ENCODE results near the gene DLEC1. TPM values are rescaled to one million over a fixed set of nuclear protein-coding genes. Genes with fewer than 3 reads are reported as not detected.

DLEC1 gene
- total RNA-seq, 4 donors from 2014 or later, result 3.7 to 96.0 (median 7.1) TPM

DNA sequence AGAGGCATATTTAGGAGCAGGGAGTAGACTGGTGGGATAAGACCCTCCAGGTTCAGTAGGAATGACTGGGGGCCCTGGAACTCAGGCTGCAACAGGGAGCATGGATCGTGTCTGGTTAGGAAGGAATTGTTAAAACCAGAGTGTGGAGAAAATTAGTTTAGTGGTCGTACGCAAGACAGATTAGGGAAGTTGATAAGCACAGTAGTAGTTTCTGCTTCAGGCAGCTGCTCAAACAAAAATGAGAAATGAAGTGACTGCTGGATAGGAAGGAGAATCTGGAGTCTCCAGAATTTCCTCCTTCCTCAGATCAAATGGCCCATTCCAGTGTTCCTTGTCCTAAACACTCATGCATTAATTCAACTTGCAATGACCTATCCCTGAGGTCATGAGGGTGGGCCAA is 110.7 kb downstream of the DLEC1 start:
- no peaks in the 10 kb centered on the region for H3K4me1 ChIP-seq
- no peak overlapping the region for H3K4me3 ChIP-seq
- no peaks in the 10 kb centered on the region for H3K27me3 ChIP-seq
- DNase-seq (ENCODE audit: low spot score in 2 of 2), result no peak
- H3K9me3 ChIP-seq, result peaks cover 0 to 17% (median 0%) of the 10 kb centered on the region in 4 donors
- 60 to 69% methylated on average over 3 of the region's 3 CpGs for WGBS, 2 donors
- TF ChIP-seq CTCF (IDR thresholded peaks at IDR 0.05) (no peak), EP300 (IDR thresholded peaks at IDR 0.05) (no peak), POLR2A (IDR thresholded peaks at IDR 0.05) (no peak)
- peak overlapping the region in 1 of 4 donors; percentile 60 for H3K27ac ChIP-seq
- H3K36me3 ChIP-seq, result no peaks in the 10 kb centered on the region

DNA sequence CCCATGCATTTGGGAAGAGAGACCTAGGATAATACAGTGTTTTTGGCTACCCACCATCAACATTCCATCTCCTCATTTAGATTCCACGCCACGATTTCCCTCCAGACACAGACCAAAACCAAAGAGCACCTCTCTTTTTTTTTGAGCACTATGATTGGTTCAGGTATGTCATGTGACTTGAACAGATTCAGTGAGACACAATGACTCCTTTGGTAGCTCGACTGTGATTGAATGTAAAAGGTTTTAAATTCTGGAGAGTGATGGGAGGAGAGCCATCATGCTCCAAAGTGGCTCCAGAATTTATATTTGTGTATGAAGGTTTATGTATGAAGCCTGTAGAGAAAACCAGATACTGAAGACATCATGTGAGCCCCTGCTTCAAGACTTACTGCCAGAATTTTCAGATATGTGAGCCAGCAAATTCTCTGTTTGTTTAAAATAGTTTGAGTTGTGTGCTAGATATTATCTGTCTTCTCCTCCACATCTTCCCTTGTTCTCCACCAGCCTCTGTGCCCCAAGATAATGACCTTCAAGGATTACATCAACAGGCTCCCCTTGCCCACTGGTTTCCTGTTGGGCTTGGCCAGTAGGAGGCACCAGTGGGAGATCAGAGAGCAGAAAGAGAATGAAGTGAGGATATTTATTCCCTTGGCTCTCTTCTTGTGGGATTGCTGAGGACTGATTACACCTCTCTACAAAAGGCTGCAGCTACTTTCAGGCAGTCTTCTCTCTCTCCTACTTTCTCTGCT is 111.9 kb downstream of the DLEC1 start:
- Histone ChIP-seq H3K4me3 (no peak overlapping the region), H3K27me3 (no peaks in the 10 kb centered on the region), H3K27ac (no peak overlapping the region), H3K4me1 (no peaks in the 10 kb centered on the region), H3K36me3 (no peaks in the 10 kb centered on the region), H3K9me3 (peaks cover 0 to 16% (median 0%) of the 10 kb centered on the region in 4 donors)
- WGBS, 2 donors, result 69 to 76% methylated on average over 3 of the region's 3 CpGs
- TF ChIP-seq EP300 (IDR thresholded peaks at IDR 0.05) (no peak), POLR2A (IDR thresholded peaks at IDR 0.05) (no peak), CTCF (IDR thresholded peaks at IDR 0.05) (no peak)
- DNase-seq (ENCODE audit: low spot score in 2 of 2), result no peak

DNA sequence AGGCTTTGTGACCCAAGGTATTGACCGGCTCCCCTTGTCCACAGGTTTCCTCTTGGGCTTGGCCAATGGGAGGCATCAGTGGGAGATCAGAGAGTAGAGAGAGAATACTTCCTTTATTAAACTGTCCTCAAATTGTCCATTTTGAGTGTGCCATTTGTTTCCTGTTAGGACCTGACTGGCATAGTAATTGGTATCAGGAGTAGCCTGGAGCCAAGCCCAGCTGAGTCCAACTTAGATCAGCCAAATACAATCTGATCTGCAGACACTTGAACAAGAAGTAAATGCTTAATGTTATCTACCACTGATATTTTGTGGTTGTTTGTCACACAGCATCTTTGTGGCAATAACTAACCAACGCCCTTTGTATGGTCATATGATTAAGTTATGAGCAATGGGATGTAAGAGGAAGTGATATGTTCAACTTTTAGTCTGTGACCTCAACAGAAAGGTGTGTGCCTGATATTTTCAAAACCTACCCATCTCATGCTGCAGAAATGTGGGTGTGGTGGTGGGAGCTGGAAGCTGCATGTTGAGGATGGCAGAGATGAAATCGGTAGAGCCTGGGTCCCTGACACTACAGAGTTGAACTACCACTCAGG is 112.8 kb downstream of the DLEC1 start:
- Histone ChIP-seq H3K36me3 (no peaks in the 10 kb centered on the region), H3K4me3 (no peak overlapping the region), H3K27ac (no peak overlapping the region), H3K9me3 (peaks cover 0 to 8% (median 0%) of the 10 kb centered on the region in 4 donors), H3K4me1 (no peaks in the 10 kb centered on the region), H3K27me3 (no peaks in the 10 kb centered on the region)
- 87 to 98% methylated on average over 3 of the region's 3 CpGs for WGBS, 2 donors
- DNase-seq (ENCODE audit: low spot score in 2 of 2), result no peak
- TF ChIP-seq CTCF (IDR thresholded peaks at IDR 0.05) (no peak), POLR2A (IDR thresholded peaks at IDR 0.05) (no peak), EP300 (IDR thresholded peaks at IDR 0.05) (no peak)

DNA sequence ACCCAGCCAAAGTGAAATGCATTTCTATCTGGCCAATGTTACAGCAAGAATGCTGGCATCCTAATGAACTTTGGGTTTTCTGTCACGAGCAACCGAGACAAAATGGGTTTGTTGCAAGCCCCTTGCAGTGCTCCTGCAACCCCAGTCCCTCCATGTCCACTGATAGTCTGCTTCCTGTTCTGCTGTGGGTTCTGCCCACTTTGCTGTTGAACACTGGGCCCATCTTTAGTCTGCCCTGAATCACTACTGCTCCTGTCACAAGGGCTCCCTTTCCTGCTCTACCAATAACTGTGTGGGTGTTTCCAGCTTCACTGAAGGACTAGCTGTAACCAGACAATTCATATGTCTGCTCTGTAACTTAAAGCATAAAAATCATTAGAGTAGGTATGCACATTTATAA is 113.6 kb downstream of the DLEC1 start:
- Histone ChIP-seq H3K4me3 (no peak overlapping the region), H3K27me3 (no peaks in the 10 kb centered on the region), H3K36me3 (no peaks in the 10 kb centered on the region), H3K27ac (no peak overlapping the region), H3K9me3 (no peaks in the 10 kb centered on the region), H3K4me1 (no peaks in the 10 kb centered on the region)
- no peak for DNase-seq (ENCODE audit: low spot score in 2 of 2)
- no peak for TF ChIP-seq CTCF (IDR thresholded peaks at IDR 0.05)
- TF ChIP-seq POLR2A (IDR thresholded peaks at IDR 0.05), result no peak
- TF ChIP-seq EP300 (IDR thresholded peaks at IDR 0.05), result no peak
- 91 to 100% methylated on average over 2 of the region's 2 CpGs for WGBS, 2 donors

DNA sequence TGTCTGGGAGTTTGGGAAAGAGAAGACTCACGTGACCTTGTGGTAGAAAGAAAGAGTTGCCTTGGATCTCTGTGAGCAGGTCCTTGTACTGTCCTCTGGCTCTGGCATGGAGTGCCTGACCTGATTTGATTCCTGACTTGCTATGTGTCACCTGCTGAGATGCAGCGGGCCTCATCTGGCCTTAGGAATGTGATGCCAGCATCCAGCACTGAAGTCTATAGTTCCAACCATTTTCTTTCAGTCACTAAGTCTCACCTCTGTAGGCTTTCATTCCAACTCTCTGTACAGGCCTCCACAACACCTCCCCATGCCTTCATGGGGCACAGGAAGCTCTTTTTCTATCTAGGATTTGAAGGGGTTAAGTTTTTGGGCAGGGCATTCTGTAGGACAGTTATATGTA is 114.2 kb downstream of the DLEC1 start:
- DNase-seq (ENCODE audit: low spot score in 2 of 2), result no peak
- H3K4me1 ChIP-seq, result no peaks in the 10 kb centered on the region
- WGBS, 2 donors, result 92 to 95% methylated on average over 2 of the region's 2 CpGs
- no peak overlapping the region for H3K4me3 ChIP-seq
- H3K9me3 ChIP-seq, result no peaks in the 10 kb centered on the region
- no peaks in the 10 kb centered on the region for H3K27me3 ChIP-seq
- H3K36me3 ChIP-seq, result no peaks in the 10 kb centered on the region
- H3K27ac ChIP-seq, result peak overlapping the region in 1 of 4 donors; percentile 46
- TF ChIP-seq POLR2A (IDR thresholded peaks at IDR 0.05) (no peak), CTCF (IDR thresholded peaks at IDR 0.05) (no peak), EP300 (IDR thresholded peaks at IDR 0.05) (no peak)

All from tibial nerve (tissue), 4 donors.